Epithelial cell of prostate (primary cell): ENCODE data around the gene HCRTR2.

ENCODE experiments used
- DNase-seq: peaks from one replicate; pipeline ENCODE4 v3.0.0-alpha.2; 2011; ENCODE audit warnings: low read depth, low spot score
- H3K27ac ChIP-seq: fragments of 450-650 bp; 2 replicates; pipeline ENCODE4 v1.5.1; 2017; ENCODE audit warnings: mild to moderate bottlenecking

Gene HCRTR2

GRCh38 chr6:55319961-55320695, 145.8 kb downstream of the HCRTR2 start:
- no peak for DNase-seq

DNA sequence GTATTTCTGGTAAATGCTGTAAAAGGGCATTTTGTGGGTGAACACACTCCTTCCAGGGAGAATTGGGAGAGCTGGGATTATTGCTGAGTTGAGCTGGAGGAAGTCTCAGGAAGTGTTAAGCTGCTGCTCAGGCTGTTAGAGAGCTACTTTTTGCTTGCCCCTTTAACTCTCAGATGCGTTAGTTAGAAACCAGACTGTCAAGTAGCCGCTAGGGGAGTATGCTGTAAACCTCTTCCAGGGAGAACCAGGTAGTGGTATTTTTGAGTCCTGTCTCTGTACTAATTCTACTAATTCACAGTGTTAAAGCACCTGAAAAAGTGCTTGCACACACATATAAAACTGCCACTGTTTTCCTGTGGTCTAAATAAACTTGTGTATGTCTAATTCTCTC, 146.4 kb downstream of the HCRTR2 start:
- no peak overlapping the region for H3K27ac ChIP-seq
- DNase-seq, result no peak

More at GRCh38 chr6:55319961-55320695, 145.8 kb downstream of the HCRTR2 start:
- no peak overlapping the region for H3K27ac ChIP-seq

- no peak for DNase-seq
- H3K27ac ChIP-seq, result no peak within 1 kb of the TSS
Measured at GRCh38 chr6:55327169-55327568, 152.9 kb downstream of the HCRTR2 start, which contains the start of gene GFRAL. GFRAL (plus strand) TSS chr6:55327469; CDS start chr6:55327555, 86 bp downstream.
